Peyer's patch (tissue), 4 donors: Measurements from ENCODE around the gene DOCK9. TPM values are rescaled to one million over a fixed set of nuclear protein-coding genes. Genes with fewer than 3 reads are reported as not detected.

ENCODE experiments used
- DNase-seq, 3 donors: peaks; one replicate each; pipeline ENCODE4 v3.0.0-alpha.2; 2017 to 2019
- H3K27ac ChIP-seq, 4 donors: fragments of 200-600 bp; sonication (generic); one replicate each; pipeline ENCODE4 v1.5.1; 2016 to 2019
- H3K27me3 ChIP-seq, 2 donors: fragments of 200-600 bp; sonication (generic); one replicate each; pipeline ENCODE4 v1.5.1; 2019
- H3K36me3 ChIP-seq, 3 donors: fragments of 200-600 bp; sonication (generic); one replicate each; pipeline ENCODE4 v1.5.1; 2016 to 2019
- H3K4me1 ChIP-seq, 4 donors: fragments of 200-600 bp; sonication (generic); one replicate each; pipeline ENCODE4 v1.5.1; 2016 to 2019
- H3K4me3 ChIP-seq, 4 donors: fragments of 200-600 bp; sonication (generic); 1 replicate in 3 of 4; 2 replicates in 1 of 4; pipeline ENCODE4 v1.5.1; 2016 to 2019; ENCODE audit warnings: mild to moderate bottlenecking in 1 of 4
- H3K9me3 ChIP-seq, 4 donors: fragments of 200-600 bp; sonication (generic); one replicate each; pipeline ENCODE4 v1.5.1; 2016 to 2019; ENCODE audit warnings: mild to moderate bottlenecking in 1 of 4
- POLR2A ChIP-seq, 2 donors: fragments of 450-650 bp; IDR thresholded peaks; one replicate each; pipeline ENCODE4 v1.5.1; 2017; ENCODE audit warnings: antibody characterized with exemption in 2 of 2, mild to moderate bottlenecking in 2 of 2, moderate library complexity in 2 of 2
- total RNA-seq, 4 donors: library from RNA; depleted of rRNA; stranded (reverse); fragments of >200 nt; gene quantifications; one replicate each; pipeline ENCODE4 v1.1.0, GENCODE V29; 2016
- TF ChIP-seq, protein P1 (sequence below), 6 experiments: fragments of 450-650 bp in 4 of 6; fragments of 200-600 bp in 2 of 6; sonication (generic) in 1 of 6; IDR thresholded peaks; one replicate each; pipeline ENCODE4 v1.5.1; 2017 to 2019; ENCODE audit warnings: antibody characterized with exemption in 6 of 6, mild to moderate bottlenecking in 3 of 6, moderate library complexity in 1 of 6

Gene DOCK9
- total RNA-seq, 4 donors from 2014 or later: 52.5 to 166 (median 54.2) TPM

DNA sequence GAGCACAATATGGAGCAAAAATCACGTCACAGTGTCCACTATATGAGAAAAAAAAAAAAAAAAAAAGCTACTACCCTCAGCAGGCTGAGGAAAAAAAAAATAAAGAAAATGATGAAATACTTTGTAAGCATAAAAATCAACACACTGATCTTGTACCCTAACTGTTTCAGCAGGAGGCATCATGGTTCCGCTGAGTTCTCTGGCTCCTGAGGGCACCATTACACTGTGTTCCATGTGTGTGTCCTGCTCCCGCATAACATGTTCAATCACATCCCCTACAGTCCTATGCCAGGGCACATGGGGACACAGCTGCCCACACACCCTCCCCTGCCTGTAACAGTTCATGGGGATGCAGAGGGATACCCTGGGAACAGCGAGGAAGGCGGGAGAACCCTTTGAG, 33.5 kb downstream of the DOCK9 start:
- Histone ChIP-seq H3K27ac (no peak overlapping the region), H3K36me3 (no peaks in the 10 kb centered on the region), H3K9me3 (no peaks in the 10 kb centered on the region), H3K4me1 (no peaks in the 10 kb centered on the region), H3K4me3 (no peak overlapping the region), H3K27me3 (no peaks in the 10 kb centered on the region)
- DNase-seq: no peak
- TF ChIP-seq, protein P1, sequence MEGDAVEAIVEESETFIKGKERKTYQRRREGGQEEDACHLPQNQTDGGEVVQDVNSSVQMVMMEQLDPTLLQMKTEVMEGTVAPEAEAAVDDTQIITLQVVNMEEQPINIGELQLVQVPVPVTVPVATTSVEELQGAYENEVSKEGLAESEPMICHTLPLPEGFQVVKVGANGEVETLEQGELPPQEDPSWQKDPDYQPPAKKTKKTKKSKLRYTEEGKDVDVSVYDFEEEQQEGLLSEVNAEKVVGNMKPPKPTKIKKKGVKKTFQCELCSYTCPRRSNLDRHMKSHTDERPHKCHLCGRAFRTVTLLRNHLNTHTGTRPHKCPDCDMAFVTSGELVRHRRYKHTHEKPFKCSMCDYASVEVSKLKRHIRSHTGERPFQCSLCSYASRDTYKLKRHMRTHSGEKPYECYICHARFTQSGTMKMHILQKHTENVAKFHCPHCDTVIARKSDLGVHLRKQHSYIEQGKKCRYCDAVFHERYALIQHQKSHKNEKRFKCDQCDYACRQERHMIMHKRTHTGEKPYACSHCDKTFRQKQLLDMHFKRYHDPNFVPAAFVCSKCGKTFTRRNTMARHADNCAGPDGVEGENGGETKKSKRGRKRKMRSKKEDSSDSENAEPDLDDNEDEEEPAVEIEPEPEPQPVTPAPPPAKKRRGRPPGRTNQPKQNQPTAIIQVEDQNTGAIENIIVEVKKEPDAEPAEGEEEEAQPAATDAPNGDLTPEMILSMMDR (IDR thresholded peaks at IDR 0.05): no peak
- TF ChIP-seq POLR2A (IDR thresholded peaks at IDR 0.05): no peak

DNA sequence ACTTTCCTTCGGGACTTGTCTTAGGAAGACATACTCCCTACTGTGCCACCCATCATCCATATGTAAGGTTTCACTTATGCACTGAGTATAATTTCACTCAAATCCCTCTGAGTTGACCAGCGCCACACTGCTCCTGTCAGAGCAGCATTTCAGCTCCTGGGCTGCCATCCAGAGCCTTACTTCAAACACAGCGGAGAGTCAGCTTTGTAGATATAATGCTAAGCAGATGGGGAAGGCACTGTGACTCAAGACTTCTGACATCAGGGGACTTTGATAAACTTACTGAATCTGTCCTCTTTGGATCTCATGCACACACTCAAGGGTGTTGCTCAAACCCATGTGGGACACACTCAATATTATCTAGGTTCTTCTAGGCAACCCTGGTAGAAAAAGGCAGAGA, 34.9 kb downstream of the DOCK9 start:
- no peak for DNase-seq

DNA sequence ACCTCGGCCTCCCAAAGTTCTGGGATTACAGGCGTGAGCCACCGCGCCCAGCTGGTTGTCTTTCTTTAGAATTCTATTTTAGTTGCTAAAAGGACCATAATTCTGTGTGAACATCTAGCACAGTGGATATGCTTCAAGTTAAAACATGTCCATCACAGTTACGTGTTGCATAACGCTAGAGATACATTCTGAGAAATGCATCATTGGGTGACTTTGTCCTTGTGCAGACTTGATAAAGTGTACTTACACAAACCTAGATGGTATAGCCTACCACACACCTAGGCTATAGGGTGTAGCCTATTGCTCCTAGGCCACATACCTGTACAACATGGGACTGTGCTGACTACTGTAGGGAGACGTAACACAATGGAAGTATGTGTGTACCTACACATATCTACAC, 35.4 kb downstream of the DOCK9 start:
- Histone ChIP-seq H3K36me3 (no peaks in the 10 kb centered on the region), H3K4me3 (no peak overlapping the region), H3K27ac (no peak overlapping the region), H3K27me3 (no peaks in the 10 kb centered on the region), H3K4me1 (no peaks in the 10 kb centered on the region), H3K9me3 (no peaks in the 10 kb centered on the region)
- no peak for TF ChIP-seq POLR2A (IDR thresholded peaks at IDR 0.05)
- TF ChIP-seq, protein P1 (IDR thresholded peaks at IDR 0.05): no peak
- no peak for DNase-seq

More for the DNA sequence above, 34.9 kb downstream of the DOCK9 start:
- Histone ChIP-seq H3K9me3 (no peaks in the 10 kb centered on the region), H3K27ac (no peak overlapping the region), H3K27me3 (no peaks in the 10 kb centered on the region), H3K36me3 (no peaks in the 10 kb centered on the region), H3K4me1 (no peaks in the 10 kb centered on the region), H3K4me3 (no peak overlapping the region)
- no peak for TF ChIP-seq POLR2A (IDR thresholded peaks at IDR 0.05)
- TF ChIP-seq, protein P1 (IDR thresholded peaks at IDR 0.05): no peak

DNA sequence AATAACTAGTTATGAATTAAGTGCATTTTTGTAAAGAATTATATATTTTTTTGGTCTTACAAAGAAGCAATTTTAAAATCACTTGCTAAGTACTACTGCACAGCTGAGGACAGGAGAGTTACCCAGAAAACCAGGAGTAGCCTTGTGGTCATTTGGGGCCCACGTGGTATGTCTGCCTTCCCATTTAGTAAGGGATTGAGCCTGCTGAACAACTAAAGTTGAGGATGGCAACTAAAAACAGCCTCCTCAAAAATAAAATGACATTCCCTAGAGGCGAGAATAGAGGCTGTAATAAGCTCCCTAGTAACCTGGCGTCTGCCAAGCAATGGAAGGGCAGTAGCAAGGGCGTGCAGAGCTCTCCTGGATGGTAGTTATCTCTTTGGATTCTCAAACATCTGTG, 36.3 kb downstream of the DOCK9 start:
- no peaks in the 10 kb centered on the region for H3K27me3 ChIP-seq
- TF ChIP-seq, protein P1 (IDR thresholded peaks at IDR 0.05): no peak
- TF ChIP-seq POLR2A (IDR thresholded peaks at IDR 0.05): no peak
- H3K27ac ChIP-seq: no peak overlapping the region
- no peak overlapping the region for H3K4me3 ChIP-seq
- H3K4me1 ChIP-seq: no peaks in the 10 kb centered on the region
- no peaks in the 10 kb centered on the region for H3K9me3 ChIP-seq
- no peak for DNase-seq
- H3K36me3 ChIP-seq: no peaks in the 10 kb centered on the region

DNA sequence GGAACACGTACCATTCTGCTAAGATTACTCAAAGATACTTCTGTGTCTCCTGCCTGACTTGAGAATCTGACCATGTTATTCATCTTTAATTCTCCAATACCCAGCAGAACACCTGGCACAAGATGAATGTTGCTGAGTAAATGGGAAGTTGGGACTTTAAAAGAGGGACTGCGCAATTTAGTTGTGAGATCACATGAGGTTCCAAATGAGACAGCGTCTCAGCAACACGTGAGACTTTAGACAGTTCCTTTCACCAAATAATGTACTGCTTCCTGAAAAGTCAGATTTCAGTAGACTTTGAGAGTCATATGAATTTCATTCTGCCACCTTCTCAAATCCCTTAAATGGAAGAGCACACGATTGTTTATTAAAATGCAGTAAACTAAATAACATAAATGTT, 36.7 kb downstream of the DOCK9 start:
- H3K27ac ChIP-seq: no peak overlapping the region
- H3K9me3 ChIP-seq: no peaks in the 10 kb centered on the region
- H3K27me3 ChIP-seq: no peaks in the 10 kb centered on the region
- DNase-seq: no peak
- H3K36me3 ChIP-seq: no peaks in the 10 kb centered on the region
- TF ChIP-seq POLR2A (IDR thresholded peaks at IDR 0.05): no peak
- TF ChIP-seq, protein P1 (IDR thresholded peaks at IDR 0.05): no peak
- H3K4me3 ChIP-seq: no peak overlapping the region
- H3K4me1 ChIP-seq: no peaks in the 10 kb centered on the region
